ENCODE measurements around the gene UPK3A.
"Not testable (repeated sequence)": the region's sequence is repeated elsewhere in the genome, so short reads cannot be mapped to it uniquely, and the experiment has no call there.

UPK3A gene

DNA sequence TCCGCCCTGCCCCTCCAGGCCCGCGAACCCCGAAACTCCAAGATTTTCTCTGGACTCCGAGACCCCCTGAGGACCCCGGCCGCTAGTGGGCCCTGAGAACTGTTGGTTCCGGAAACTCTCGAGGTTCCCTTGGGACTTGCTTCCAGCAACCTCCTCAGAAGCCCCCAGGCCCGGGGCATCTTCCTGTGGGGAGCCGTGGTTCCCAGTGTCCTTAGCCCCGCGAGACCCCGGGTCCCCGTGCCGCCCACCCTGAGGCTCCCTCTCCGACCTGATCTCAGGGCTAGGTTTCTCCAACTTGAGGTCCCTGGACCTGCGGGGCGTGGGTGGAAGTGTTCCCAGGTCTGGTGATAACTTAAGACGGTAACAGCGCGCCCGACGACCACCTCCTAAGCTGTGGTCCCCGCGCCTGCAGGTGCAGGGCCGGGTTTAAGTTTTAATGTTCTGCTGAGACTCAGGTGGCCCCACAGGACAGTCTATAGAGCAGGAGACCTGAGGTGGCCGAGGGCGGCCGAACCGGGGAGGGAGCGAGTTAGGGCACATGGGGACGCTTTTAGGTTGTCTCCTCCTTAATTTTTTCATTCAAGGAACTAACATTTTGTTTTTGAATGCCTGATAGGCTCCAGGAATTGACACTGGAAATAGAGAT is 25.7 kb downstream of the UPK3A start:
- peak in 1 of 5 experiments; percentile 14 for DNase-seq

GRCh38 chr22:45310977-45311531 is 26.3 kb downstream of the UPK3A start:
- DNase-seq: no peak

GRCh38 chr22:45312415-45312814 is 27.7 kb downstream of the UPK3A start:
- no peak for DNase-seq

DNA sequence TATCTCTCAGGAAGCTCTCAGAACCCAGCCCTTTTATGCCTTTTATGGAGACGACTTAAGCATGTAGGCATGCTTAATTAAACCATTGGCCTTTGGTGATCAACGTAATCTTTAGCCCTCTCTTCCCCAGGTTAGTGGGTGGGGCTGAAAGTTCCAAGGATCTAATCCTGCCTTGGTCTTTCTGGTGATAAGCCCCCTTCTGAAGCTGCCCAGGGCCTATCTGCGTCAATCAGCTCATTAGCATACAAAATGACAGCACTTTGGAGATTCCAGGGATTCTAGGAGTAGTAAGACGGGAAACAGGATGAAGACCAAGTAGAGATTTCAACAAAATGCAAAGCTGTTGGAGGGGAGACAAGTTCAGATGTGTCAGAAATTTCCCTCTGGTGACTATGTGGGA is 28.1 kb downstream of the UPK3A start:
- DNase-seq: no peak

- DNase-seq: no peak
Measured at GRCh38 chr22:45314054-45314721, 29.4 kb downstream of the UPK3A start.

- no peak for DNase-seq
Measured at GRCh38 chr22:45314786-45315185, 30.0 kb downstream of the UPK3A start.

DNA sequence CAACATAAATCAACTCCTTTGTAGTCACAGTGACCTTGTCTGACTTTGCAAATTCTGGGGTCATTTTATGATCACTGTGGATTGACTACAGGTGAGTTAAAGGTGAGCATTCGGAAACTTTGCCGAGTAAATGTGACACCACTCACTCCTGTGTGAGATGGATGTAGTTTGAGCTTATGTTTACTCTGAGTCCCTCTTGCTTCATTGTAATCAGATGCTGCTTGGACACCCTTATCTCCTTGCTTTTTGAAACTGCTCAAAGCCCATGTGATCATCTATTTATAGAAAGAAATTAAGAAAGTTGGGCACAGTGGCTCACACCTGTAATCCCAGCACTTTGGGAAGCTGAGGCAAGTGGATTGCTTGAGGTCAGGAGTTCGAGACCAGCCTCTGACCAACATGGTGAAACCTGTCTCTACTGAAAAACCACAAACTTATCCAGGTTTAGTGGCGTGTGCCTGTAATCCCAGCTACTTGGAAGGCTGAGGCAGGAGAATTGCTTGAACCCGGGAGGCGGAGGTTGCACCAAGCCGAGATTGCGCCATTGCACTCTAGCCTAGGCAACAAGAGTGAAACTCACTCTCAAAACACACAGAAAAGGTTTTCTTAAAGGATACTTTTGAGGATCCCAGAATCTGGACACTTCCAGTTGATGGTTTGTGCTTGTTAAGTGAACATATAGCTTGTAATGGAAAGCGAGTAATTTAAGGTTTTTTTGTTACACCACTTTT is 32.2 kb downstream of the UPK3A start:
- DNase-seq: no peak

GRCh38 chr22:45317551-45318167 is 32.9 kb downstream of the UPK3A start:
- DNase-seq: peak in 1 of 5 experiments; percentile 34

- DNase-seq: peak; percentile 55 to 97 (median 84)
Measured at GRCh38 chr22:45318168-45318557, 33.4 kb downstream of the UPK3A start.

GRCh38 chr22:45318558-45319323 is 34.0 kb downstream of the UPK3A start:
- peak in 3 of 5 experiments; percentile 46 to 86 (median 81) for DNase-seq

GRCh38 chr22:45319324-45319685 is 34.6 kb downstream of the UPK3A start:
- no peak for DNase-seq

DNA sequence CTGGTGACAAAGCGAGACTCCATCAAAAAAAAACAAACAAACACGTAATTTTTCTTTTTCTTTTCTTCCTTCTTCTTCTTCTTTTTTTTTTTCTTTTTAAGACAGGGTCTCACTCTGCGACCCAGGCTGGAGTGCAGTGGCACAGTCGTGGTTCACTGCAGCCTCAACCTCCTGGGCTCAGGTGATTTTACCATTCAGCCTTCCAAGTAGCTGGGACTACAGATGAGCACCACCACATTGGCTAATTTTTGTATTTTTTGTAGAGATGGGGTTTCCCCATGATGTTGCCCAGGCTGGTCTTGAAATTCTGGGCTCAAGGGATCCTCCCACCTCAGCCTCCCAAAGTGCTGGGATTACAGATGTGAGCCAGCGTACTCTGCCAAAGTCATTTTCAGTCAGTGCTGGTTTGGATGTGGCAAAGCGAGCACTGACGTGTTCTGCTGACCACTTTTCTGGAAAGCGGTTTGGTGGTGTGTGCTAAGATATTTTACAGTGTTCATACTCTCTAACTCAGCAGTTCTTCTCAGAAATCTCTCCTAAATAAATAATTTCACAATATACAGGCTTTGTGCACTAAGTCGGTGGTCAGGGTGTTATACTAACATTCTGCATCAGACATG is 35.7 kb downstream of the UPK3A start:
- peak in 1 of 5 experiments; percentile 73 for DNase-seq

DNA sequence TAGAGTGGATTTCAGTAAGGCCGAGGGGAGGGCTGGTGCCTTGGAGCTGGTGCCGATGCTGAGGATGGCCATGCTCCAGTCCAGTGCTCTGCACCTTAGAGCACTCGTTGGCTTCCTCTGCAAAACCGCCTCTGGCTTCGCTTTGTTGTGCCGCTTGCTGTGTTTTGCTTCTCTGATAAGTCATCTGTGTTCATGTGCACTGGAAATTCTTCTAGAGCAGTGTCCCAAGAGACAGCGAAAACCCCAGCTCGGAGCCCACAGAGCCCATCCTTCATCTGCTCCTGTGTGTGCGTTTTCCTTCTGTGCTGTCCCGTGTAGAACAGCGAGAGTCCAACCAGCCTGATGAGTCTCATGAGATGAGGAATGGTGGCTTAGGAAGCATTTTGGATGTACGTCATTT is 37.1 kb downstream of the UPK3A start:
- peak in 1 of 5 experiments; percentile 36 for DNase-seq

GRCh38 chr22:45322873-45323525 is 38.2 kb downstream of the UPK3A start:
- DNase-seq: peak in 1 of 5 experiments; percentile 68

DNA sequence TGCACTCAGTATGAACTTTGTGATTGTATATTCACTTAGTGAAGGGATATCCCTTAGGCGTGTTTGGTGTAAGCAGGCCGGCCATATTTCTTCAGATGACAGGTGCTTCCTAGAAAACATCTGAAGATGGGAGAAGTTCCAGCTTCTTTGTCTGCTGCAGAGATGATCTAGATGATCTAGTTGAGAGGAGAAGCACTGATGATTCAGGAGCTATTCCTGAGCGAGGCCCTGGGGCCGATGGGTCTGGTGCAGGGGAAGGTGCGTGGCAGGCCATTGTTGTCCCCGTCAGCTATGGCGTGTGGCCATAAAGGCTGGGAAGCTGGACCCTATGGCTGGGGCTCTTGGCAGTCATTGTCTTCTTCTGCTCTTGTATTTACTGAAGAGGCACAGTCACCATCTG is 38.9 kb downstream of the UPK3A start:
- no peak for DNase-seq

- peak in 1 of 5 experiments; percentile 10 for DNase-seq
Measured at GRCh38 chr22:45324311-45324711, 39.6 kb downstream of the UPK3A start.

DNA sequence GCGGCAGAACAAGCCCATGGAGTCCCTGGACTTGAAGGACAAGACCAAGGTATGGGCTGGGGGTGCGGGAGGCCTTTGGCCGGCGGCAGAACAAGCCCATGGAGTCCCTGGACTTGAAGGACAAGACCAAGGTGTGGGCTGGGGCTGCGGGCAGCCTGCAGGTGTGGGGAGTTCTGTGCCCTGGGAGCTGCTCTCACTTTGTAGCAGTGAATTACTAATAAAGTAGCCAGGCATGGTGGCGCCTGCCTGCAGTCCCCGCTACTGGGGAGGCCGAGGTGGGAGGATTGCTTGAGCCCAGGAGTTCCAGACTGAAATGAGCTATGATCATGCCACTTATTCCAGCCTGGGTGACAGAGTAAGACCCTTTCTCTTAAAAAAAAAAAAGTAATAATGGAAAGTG is 43.5 kb downstream of the UPK3A start:
- not testable (repeated sequence) for DNase-seq

GRCh38 chr22:45328822-45329529 is 44.2 kb downstream of the UPK3A start:
- DNase-seq: no peak

GRCh38 chr22:45329530-45329936 is 44.8 kb downstream of the UPK3A start:
- DNase-seq: no peak

DNA sequence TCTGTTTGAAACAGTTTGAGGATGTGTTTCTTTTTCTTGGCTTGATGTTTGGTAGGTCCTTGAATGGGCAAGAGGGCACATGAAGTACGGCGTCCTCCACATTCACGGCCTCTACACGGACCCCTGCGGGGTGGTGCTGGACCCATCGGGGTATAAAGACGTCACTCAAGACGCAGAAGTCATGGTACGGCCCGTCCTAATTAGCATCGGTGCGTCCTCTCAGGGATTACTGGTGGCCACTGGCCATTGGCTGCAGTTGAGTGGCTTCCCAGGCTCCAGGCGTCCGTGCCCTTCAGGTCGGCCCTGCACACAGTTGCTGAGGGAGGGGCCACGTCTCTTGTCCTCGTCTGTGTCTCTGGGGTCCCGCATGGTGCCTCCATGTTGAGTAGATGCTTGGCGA is 45.8 kb downstream of the UPK3A start:
- no peak for DNase-seq

DNA sequence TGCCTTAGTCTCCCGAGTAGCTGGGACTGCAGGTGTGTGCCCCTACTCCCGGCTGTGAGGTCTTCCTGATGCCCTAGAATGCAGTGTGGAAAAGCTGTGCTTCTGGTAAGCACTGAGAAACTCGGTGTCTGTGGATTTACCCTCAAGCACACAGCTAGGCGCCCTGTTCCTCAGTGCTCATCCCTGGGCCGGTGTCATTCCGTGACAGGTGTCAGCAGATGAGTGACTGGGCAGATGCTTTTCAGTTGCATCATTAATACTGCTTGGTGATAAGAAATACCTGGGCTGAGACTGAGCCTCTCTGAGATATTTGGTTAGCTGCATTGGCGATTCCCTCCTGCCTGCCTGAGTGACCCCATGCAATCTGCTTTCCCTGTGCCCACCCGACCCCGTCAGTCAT is 46.7 kb downstream of the UPK3A start:
- no peak for DNase-seq
